DND-41 (cell line): Measurements from ENCODE around the gene SIGLEC1.

ENCODE experiments used
- EZH2 ChIP-seq: IDR thresholded peaks from 3 replicates; pipeline ENCODE4 v1.6.1; 2012; ENCODE audit warnings: borderline replicate concordance, low read depth, mild to moderate bottlenecking, moderate library complexity, low read length, inconsistent platforms; ENCODE audit not compliant: severe bottlenecking
- TF ChIP-seq, protein P1 (sequence below): IDR thresholded peaks from 2 replicates; pipeline ENCODE4 v1.5.1; 2012; ENCODE audit warnings: borderline replicate concordance, low read length, moderate library complexity, mild to moderate bottlenecking; ENCODE audit not compliant: poor library complexity, severe bottlenecking; ENCODE audit errors: extremely low read depth

- TF ChIP-seq, protein P1, sequence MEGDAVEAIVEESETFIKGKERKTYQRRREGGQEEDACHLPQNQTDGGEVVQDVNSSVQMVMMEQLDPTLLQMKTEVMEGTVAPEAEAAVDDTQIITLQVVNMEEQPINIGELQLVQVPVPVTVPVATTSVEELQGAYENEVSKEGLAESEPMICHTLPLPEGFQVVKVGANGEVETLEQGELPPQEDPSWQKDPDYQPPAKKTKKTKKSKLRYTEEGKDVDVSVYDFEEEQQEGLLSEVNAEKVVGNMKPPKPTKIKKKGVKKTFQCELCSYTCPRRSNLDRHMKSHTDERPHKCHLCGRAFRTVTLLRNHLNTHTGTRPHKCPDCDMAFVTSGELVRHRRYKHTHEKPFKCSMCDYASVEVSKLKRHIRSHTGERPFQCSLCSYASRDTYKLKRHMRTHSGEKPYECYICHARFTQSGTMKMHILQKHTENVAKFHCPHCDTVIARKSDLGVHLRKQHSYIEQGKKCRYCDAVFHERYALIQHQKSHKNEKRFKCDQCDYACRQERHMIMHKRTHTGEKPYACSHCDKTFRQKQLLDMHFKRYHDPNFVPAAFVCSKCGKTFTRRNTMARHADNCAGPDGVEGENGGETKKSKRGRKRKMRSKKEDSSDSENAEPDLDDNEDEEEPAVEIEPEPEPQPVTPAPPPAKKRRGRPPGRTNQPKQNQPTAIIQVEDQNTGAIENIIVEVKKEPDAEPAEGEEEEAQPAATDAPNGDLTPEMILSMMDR = no peak
- no peak for TF ChIP-seq EZH2
These were observed 22.4 kb downstream of the SIGLEC1 start for GRCh38 chr20:3689978-3690377.
